Spleen (tissue), 7 donors: ENCODE results near the gene E2F8.

Experiments used
- POLR2A ChIP-seq, 3 donors: fragments of 450-650 bp; IDR thresholded peaks; one replicate each; pipeline ENCODE4 v1.5.1; 2017; ENCODE audit warnings: antibody characterized with exemption in 3 of 3, mild to moderate bottlenecking in 1 of 3
- POLR2AphosphoS5 ChIP-seq, 3 donors: sonication (generic); formaldehyde crosslinking; IDR thresholded peaks; one replicate each; pipeline ENCODE4 v1.5.1; 2017; ENCODE audit warnings: antibody characterized with exemption in 3 of 3
- TF ChIP-seq, protein P1 (sequence below), 11 experiments: fragments of 200-600 bp in 7 of 11; fragments of 450-650 bp in 4 of 11; sonication (generic) in 4 of 11; IDR thresholded peaks in 8 of 11; conservative IDR thresholded peaks in 3 of 11; 1 replicate in 7 of 11; 2 replicates in 4 of 11; pipeline versions ENCODE4 v1.4.0 to v1.8.0; 2016 to 2021; ENCODE audit warnings: antibody characterized with exemption in 11 of 11, inconsistent platforms in 4 of 11, mild to moderate bottlenecking in 1 of 11
- donor health status: DM: no; HTN: no; CAD: no; lungs with moderate emphysema.
- donor health status: DM: no; HTN: no; CAD: no.
- donor health status: DM: no; HTN: no; CAD: no.

DNA sequence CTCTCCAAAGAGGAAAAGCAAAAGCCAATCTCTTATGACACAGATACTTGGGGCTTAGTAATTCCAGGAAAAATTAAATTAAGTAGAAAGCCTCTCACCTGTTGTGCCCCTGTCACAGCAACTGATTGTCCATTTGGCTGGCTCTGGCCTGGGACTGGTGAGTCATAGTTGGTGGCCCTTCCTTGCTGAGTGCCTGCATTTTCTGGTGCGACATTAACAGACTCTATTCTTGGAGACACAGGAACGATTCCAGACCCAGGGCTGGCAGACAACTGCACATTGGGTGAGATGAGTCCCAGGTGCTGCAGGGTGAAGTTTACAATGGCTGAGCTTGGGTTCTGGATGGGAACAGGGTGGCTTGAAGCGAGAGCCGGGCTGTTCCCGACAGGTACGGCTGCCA is 15.6 kb downstream of the E2F8 start:
- TF ChIP-seq POLR2A (IDR thresholded peaks at IDR 0.05): no peak
- TF ChIP-seq, protein P1, sequence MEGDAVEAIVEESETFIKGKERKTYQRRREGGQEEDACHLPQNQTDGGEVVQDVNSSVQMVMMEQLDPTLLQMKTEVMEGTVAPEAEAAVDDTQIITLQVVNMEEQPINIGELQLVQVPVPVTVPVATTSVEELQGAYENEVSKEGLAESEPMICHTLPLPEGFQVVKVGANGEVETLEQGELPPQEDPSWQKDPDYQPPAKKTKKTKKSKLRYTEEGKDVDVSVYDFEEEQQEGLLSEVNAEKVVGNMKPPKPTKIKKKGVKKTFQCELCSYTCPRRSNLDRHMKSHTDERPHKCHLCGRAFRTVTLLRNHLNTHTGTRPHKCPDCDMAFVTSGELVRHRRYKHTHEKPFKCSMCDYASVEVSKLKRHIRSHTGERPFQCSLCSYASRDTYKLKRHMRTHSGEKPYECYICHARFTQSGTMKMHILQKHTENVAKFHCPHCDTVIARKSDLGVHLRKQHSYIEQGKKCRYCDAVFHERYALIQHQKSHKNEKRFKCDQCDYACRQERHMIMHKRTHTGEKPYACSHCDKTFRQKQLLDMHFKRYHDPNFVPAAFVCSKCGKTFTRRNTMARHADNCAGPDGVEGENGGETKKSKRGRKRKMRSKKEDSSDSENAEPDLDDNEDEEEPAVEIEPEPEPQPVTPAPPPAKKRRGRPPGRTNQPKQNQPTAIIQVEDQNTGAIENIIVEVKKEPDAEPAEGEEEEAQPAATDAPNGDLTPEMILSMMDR (IDR thresholded peaks at IDR 0.05 in 8 of 11, conservative IDR thresholded peaks at IDR 0.05 in 3 of 11): no peak
- TF ChIP-seq POLR2AphosphoS5 (IDR thresholded peaks at IDR 0.05): no peak
